Activated naive CD8-positive, alpha-beta T cell treated with anti-CD3 and anti-CD28 coated beads, Interleukin-2, amount 50 U/mL, for 24 hours (primary cell): Measurements from ENCODE around the gene SDR39U1.

ENCODE experiments used
- ATAC-seq: fragments of 150-1000 bp; cut with Tn5 transposase; one replicate; pipeline ENCODE4 v1.10.0; 2021
- DNase-seq: peaks from one replicate; pipeline ENCODE4 v3.0.0; 2021
- H3K27ac Mint-ChIP-seq: one replicate; pipeline ENCODE4 v1.8.0; 2021; ENCODE audit warnings: mild to moderate bottlenecking, mixed read lengths
- H3K27me3 Mint-ChIP-seq: one replicate; pipeline ENCODE4 v1.8.0; 2021; ENCODE audit warnings: mixed read lengths
- H3K36me3 Mint-ChIP-seq: one replicate; pipeline ENCODE4 v1.8.0; 2021; ENCODE audit warnings: low read depth, mixed read lengths
- H3K4me1 Mint-ChIP-seq: one replicate; pipeline ENCODE4 v1.8.0; 2021; ENCODE audit warnings: mixed read lengths
- H3K4me3 Mint-ChIP-seq: one replicate; pipeline ENCODE4 v1.8.0; 2021; ENCODE audit warnings: mild to moderate bottlenecking, moderate library complexity, mixed read lengths
- H3K9me3 Mint-ChIP-seq: one replicate; pipeline ENCODE4 v1.8.0; 2021; ENCODE audit warnings: mixed read lengths

The SDR39U1 gene

GRCh38 chr14:24437736-24438067 is 4.9 kb downstream of the SDR39U1 start:
- ATAC-seq: no peak
- peak overlapping the region; percentile 74 for H3K27ac Mint-ChIP-seq
- peaks cover 60% of the 10 kb centered on the region for H3K4me1 Mint-ChIP-seq
- no peak for DNase-seq
- H3K27me3 Mint-ChIP-seq: no peaks in the 10 kb centered on the region
- no peak overlapping the region for H3K4me3 Mint-ChIP-seq
- peaks cover 56% of the 10 kb centered on the region for H3K36me3 Mint-ChIP-seq
- H3K9me3 Mint-ChIP-seq: no peaks in the 10 kb centered on the region

DNA sequence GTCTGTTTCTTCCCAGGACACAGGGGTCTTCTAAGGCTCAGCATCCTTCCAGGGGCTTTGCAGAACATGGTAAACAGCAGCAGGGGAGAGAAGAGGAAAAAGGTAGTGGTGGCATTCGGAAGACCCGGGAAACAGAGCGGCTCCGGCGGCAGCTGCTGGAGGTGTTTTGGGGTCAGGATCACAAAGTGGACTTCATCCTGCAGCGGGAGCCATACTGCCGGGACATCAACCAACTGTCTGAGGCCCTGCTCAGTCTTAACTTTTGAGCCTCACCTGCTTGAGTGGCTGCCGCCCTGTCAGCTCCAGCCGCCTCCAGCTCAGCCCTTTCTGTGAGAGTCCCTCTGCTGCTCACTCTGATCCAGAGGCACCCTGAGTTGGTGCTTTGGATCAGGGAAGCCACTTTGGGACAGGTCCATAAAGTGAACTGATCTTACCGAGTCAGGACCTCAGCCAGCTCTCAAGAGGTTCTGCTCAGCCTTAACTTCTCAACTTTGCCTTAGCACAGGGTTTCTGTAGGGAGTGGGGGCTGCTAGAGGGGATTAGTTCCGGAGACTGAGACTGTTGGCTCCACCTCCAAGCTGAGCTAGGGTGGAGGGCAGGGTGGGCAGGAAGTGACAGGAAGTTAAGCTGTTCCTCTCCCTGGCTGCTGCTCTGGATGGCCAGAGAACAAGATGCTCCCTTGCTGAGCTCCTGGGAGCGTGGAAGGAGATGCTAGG is 5.4 kb downstream of the SDR39U1 start:
- Mint-ChIP-seq H3K9me3 (no peaks in the 10 kb centered on the region), H3K4me3 (no peak overlapping the region), H3K4me1 (peaks cover 58% of the 10 kb centered on the region), H3K36me3 (peaks cover 53% of the 10 kb centered on the region), H3K27ac (peak overlapping the region; percentile 74), H3K27me3 (no peaks in the 10 kb centered on the region)
- ATAC-seq: no peak
- no peak for DNase-seq

GRCh38 chr14:24436355-24437019 is 6.1 kb downstream of the SDR39U1 start:
- H3K4me1 Mint-ChIP-seq: peaks cover 57% of the 10 kb centered on the region
- peak overlapping the region; percentile 74 for H3K27ac Mint-ChIP-seq
- no peaks in the 10 kb centered on the region for H3K9me3 Mint-ChIP-seq
- DNase-seq (peak; percentile 36), ATAC-seq (peak; percentile 17)
- H3K27me3 Mint-ChIP-seq: no peaks in the 10 kb centered on the region
- H3K36me3 Mint-ChIP-seq: peaks cover 51% of the 10 kb centered on the region
- no peak overlapping the region for H3K4me3 Mint-ChIP-seq

GRCh38 chr14:24435998-24436354 is 6.6 kb downstream of the SDR39U1 start:
- no peak for DNase-seq
- Mint-ChIP-seq H3K36me3 (peaks cover 47% of the 10 kb centered on the region), H3K9me3 (no peaks in the 10 kb centered on the region), H3K27me3 (no peaks in the 10 kb centered on the region), H3K4me3 (no peak overlapping the region), H3K4me1 (peaks cover 57% of the 10 kb centered on the region), H3K27ac (no peak overlapping the region)
- no peak for ATAC-seq

- Mint-ChIP-seq H3K36me3 (peaks cover 42% of the 10 kb centered on the region), H3K27ac (peak overlapping the region; percentile 3), H3K4me1 (peaks cover 52% of the 10 kb centered on the region), H3K4me3 (no peak overlapping the region), H3K9me3 (no peaks in the 10 kb centered on the region), H3K27me3 (no peaks in the 10 kb centered on the region)
- ATAC-seq (no peak), DNase-seq (no peak)
Observed at GRCh38 chr14:24435192-24435810, 7.3 kb downstream of the SDR39U1 start.

DNA sequence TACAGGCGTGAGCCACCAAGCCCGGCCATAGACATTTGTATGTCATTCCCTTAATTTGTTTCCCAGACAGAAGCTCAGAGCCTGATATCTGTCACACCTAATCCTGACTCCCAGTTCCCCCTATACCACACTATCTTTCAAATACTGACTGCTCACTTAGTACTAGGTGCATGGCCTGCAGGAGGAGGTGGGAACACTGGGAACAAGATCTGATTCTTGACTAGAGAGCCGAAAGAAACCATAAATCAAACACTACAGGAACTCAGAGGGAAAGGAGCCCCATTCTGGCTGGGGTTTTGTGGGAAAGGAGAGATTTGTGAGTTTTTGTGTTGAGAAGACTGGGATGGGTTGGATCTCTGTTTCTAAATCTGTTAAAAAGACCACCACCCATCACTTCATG is 7.9 kb downstream of the SDR39U1 start:
- H3K9me3 Mint-ChIP-seq: no peaks in the 10 kb centered on the region
- H3K27ac Mint-ChIP-seq: no peak overlapping the region
- DNase-seq: no peak
- ATAC-seq: no peak
- H3K4me1 Mint-ChIP-seq: peaks cover 50% of the 10 kb centered on the region
- no peak overlapping the region for H3K4me3 Mint-ChIP-seq
- peaks cover 41% of the 10 kb centered on the region for H3K36me3 Mint-ChIP-seq
- no peaks in the 10 kb centered on the region for H3K27me3 Mint-ChIP-seq

DNA sequence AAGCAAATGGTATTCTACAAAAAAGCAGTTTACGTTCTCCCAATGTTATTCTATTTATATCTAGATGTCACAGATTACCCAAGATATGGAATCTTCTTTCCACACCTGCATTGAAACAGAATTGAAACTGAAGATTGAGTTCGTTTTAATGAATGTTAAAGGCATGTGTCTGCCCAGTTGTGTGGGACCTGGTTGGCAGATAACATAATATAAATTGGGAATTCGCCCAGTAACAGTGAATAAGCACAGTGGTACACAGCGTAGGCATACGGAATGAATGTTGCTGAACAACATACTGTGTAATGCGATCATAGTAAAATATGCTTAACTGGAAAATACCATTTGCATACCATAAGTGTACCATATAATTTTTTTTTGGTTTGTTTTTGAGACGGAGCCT is 8.5 kb downstream of the SDR39U1 start:
- Mint-ChIP-seq H3K27me3 (no peaks in the 10 kb centered on the region), H3K9me3 (no peaks in the 10 kb centered on the region), H3K4me1 (peaks cover 50% of the 10 kb centered on the region), H3K36me3 (peaks cover 36% of the 10 kb centered on the region), H3K27ac (no peak overlapping the region), H3K4me3 (no peak overlapping the region)
- no peak for DNase-seq
- ATAC-seq: no peak

- H3K4me3 Mint-ChIP-seq: peak overlapping the region; percentile 89
- no peaks in the 10 kb centered on the region for H3K9me3 Mint-ChIP-seq
- no peak overlapping the region for H3K27ac Mint-ChIP-seq
- H3K27me3 Mint-ChIP-seq: no peaks in the 10 kb centered on the region
- DNase-seq: no peak
- peaks cover 28% of the 10 kb centered on the region for H3K36me3 Mint-ChIP-seq
- H3K4me1 Mint-ChIP-seq: peaks cover 40% of the 10 kb centered on the region
- no peak for ATAC-seq
Observed at GRCh38 chr14:24432259-24433131, 10.1 kb downstream of the SDR39U1 start.

DNA sequence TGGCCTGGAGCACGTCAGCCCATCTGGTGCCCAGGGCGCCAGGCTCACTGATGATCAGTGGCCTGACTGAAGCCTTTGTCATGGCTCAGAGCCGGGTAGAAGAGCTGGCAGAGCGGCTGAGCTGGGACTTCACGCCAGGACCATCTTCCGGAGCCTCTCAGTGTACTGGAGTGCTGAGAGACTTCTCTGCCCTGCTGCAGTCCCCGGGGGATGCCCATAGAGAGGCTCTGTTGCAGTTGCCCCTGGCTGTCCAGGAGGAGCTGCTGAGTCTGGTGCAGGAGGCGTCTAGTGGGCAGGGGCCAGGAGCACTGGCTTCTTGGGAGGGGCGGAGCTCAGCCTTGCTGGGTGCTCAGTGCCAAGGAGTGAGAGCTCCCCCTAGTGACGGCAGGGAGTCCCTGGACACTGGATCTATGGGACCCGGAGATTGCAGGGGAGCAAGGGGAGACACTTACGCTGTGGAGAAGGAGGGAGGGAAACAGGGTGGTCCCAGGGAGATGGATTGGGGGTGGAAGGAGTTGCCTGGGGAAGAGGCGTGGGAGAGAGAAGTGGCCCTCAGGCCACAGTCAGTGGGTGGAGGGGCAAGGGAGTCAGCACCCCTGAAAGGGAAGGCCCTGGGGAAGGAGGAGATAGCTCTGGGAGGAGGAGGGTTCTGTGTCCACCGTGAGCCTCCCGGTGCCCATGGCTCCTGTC is 10.9 kb downstream of the SDR39U1 start:
- H3K4me1 Mint-ChIP-seq: peaks cover 34% of the 10 kb centered on the region
- H3K4me3 Mint-ChIP-seq: peak overlapping the region; percentile 89
- no peaks in the 10 kb centered on the region for H3K27me3 Mint-ChIP-seq
- no peaks in the 10 kb centered on the region for H3K9me3 Mint-ChIP-seq
- peaks cover 25% of the 10 kb centered on the region for H3K36me3 Mint-ChIP-seq
- peak overlapping the region; percentile 92 for H3K27ac Mint-ChIP-seq
- DNase-seq: peak; percentile 95
- ATAC-seq: peak; percentile 64

- no peaks in the 10 kb centered on the region for H3K9me3 Mint-ChIP-seq
- DNase-seq (peak; percentile 75), ATAC-seq (peak; percentile 66)
- peak overlapping the region; percentile 89 for H3K4me3 Mint-ChIP-seq
- H3K4me1 Mint-ChIP-seq: peaks cover 36% of the 10 kb centered on the region
- peaks cover 21% of the 10 kb centered on the region for H3K36me3 Mint-ChIP-seq
- no peaks in the 10 kb centered on the region for H3K27me3 Mint-ChIP-seq
- peak overlapping the region; percentile 92 for H3K27ac Mint-ChIP-seq
Observed at GRCh38 chr14:24430682-24431568, 11.7 kb downstream of the SDR39U1 start.

- Mint-ChIP-seq H3K9me3 (no peaks in the 10 kb centered on the region), H3K27ac (peak overlapping the region; percentile 92), H3K27me3 (no peaks in the 10 kb centered on the region), H3K4me3 (peak overlapping the region; percentile 89), H3K4me1 (peaks cover 42% of the 10 kb centered on the region), H3K36me3 (peaks cover 16% of the 10 kb centered on the region)
- DNase-seq: peak; percentile 68
- peak; percentile 58 for ATAC-seq
Observed at GRCh38 chr14:24430143-24430681, 12.4 kb downstream of the SDR39U1 start.

DNA sequence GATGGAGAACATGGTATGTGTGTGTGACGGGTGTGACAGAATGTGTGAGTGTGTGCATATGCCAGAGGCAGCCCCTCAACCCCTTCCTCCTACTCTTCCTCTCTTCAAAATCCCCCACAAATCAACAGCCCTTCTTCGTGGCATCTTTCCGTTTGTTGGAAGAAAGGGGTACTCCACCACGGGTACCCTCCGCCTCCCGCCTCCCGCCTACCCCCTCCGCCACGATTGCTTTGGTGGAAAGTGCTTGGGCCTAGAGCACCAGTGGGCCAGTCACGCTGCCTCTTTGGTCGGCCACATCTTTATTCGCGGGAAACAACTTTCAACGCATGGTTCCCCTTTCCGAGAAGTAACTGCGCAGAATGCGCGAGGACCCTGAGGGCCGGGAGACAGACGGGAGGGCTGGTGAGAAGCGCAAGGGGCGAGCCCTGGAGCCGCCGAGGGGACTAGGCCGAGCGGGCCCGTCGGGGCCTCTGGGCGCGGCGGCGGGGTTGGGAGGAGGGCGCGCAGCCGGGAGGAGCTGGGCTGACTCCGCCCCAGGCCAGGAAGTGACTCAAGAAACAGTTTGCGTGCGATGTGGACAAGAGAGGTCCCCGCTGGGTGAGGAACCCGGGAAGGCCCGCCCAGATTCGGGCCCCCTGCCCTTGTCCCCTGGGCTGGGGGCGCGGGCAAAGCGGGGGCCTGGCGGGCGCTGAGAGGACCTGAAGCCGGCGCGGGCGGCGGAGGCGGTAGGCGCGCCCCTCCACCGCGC is 13.0 kb downstream of the SDR39U1 start, which contains the start of the genes CBLN3 and KHNYN:
Gene CBLN3, minus strand, starts transcription at position 274 of the 748 bp plus-strand sequence. CDS start 614 bp downstream, outside the sequence.
Gene KHNYN, plus strand, starts transcription at position 560 of the 748 bp plus-strand sequence. CDS start 777 bp downstream, outside the sequence.
- DNase-seq (peak; percentile 89), ATAC-seq (peak; percentile 85)
- Mint-ChIP-seq H3K4me3 (peak within 1 kb of the TSS; percentile 89), H3K4me1 (peaks cover 43% of the 10 kb centered on the region), H3K36me3 (peaks cover 16% of the 10 kb centered on the region), H3K27ac (peak within 1 kb of the TSS; percentile 96), H3K27me3 (no peaks in the 10 kb centered on the region), H3K9me3 (no peaks in the 10 kb centered on the region)
